Inferior parietal cortex (tissue), 1 donor: ENCODE measurements around the gene AMOTL2.

Source experiments
- DNase-seq: peaks from one replicate; pipeline ENCODE4 v3.0.0-alpha.2; 2016; ENCODE audit errors: extremely low spot score

AMOTL2 gene

DNA sequence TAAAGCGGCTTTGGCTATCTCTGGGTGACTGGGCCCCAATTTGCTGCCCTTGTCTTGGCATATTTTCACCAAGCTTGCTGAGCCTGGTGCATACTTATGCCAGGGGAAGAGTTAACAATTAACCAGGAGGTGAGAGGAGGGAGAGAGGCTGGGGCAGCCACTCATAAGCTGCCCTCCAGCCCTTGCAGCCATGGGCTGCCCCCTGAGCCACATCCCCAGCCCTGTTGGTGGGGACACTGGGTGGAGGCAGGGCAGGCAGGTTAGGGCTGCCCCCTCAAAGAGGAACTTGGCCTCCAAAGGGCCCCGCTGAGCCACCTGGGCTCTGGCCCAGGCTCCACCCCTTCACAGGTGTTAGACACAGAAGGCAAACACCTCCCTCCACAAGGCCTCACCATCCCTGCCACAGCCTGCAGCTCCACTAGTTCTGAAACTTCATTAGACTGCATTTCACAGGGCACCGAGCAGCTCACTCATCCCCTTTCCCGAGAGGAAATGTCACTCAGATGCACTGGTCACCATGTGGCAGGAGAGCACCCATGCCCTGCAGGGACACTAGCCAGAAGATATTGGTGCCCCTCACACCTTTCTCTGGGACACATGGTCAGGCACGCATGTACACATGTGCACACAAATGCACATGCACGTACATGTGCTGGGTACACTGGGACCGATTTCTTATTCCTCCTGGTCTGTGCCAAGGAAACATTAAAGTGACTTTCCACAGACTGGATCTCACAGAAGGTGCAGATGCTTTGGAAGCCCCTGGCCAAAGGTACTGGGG, 20.2 kb downstream of the AMOTL2 start:
- DNase-seq = no peak

DNA sequence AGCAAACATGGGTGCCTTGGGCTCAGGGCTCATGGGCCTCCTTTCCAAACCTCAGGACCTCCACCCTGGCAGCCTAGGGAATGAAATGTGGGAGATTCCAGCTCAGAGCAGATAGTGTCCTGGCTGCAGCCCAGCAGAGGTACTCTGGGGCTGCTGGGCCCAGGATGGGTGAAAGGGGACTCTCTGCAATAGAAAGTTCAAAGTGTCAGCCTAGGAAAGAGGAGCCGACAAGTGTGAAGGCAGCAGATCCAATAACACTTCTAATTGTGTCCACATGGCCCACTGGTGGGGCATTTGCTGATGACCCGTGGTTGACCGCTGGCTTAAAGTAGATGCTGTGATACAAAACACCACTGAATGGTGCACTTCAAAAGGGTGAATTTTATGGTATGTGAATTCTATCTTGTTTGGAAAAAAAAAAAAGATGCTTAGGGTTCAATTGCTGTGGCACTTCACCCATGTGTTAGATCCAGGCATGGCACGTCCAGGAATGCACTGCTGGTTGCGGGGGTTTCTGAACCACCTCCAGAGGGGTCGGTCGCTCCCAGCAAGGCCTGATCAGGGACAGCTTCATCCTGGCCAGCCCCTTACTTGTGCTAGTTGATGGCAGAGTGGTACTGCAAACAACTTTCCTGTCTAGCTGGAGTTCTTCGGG, 20.9 kb downstream of the AMOTL2 start:
- DNase-seq = no peak

DNA sequence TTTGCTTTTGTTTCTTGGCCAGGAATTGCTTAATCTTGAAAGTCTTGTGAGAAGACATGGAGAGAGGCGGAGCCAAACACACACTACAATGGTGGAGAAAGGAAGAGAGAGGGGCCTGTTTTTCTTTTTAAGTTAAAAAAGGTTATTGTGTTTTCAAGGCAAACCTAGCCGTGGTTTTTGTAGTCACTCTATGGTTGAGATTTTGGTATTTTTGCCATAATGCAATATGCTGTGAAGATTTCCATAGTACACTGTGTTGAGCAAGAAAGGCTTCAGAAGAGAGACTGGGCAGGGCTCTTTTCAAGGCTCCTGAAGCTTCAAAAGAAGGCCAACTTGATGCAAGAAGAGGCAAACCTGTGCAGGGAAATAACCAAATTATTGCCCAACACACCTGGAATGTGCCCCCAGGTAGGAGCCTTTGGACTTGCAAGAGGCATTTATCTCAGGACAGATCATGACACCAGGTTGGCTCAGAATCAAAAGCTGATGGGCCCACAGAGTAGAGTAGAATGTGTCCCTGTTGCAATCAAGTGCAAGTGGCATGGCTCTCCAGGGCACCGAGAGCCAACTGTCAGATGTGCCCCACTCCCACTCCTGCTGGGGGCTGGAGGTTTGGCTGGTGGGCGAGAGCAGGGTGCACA, 22.1 kb downstream of the AMOTL2 start:
- no peak for DNase-seq

- no peak for DNase-seq
Observed at GRCh38 chr3:134351427-134351826, 22.8 kb downstream of the AMOTL2 start.

GRCh38 chr3:134350861-134351311, 23.4 kb downstream of the AMOTL2 start:
- no peak for DNase-seq

DNA sequence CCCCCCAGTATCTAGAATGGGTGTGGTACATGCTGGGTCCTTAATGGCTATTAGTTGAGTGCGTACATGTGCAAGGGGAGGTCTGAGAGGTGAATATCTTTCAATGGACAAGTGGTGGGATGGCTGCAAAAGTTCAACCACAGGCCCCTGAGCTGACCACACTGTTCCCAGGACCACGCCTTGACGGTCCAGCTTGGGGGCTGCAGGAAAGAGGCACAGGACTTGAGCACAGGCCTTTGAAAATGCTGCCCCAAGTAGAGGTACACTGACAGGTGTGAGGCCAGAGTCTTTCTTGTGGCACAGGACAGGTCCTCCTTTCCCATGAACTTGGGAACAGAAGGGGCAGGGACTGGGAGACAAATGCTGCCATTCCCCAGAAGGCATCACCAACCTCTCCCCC, 24.0 kb downstream of the AMOTL2 start:
- DNase-seq = no peak

GRCh38 chr3:134348524-134348923, 25.7 kb downstream of the AMOTL2 start:
- no peak for DNase-seq

- DNase-seq = no peak
Observed at GRCh38 chr3:134347551-134347950, 26.7 kb downstream of the AMOTL2 start.

DNA sequence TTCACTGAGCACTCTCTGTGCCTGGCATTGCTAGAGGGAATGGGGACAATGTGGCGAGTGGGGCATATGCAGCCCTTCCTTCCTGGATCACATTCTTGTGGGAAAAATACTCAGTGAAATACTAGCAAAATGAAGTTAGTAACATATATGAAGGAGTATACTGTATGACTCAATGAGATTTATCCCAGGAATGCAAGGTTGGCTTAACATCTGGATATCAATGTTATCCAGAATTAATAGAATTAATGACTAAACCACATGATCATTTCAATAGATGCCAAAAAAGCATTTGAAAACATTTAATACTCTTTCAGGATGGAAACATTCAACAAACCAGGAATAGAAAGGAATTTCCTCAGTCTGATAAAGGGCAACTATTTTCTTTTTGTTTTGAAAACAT, 27.5 kb downstream of the AMOTL2 start:
- DNase-seq = no peak

- no peak for DNase-seq
Observed at GRCh38 chr3:134345202-134345601, 29.0 kb downstream of the AMOTL2 start.

- no peak for DNase-seq
Observed at GRCh38 chr3:134344560-134344959, 29.7 kb downstream of the AMOTL2 start.

DNA sequence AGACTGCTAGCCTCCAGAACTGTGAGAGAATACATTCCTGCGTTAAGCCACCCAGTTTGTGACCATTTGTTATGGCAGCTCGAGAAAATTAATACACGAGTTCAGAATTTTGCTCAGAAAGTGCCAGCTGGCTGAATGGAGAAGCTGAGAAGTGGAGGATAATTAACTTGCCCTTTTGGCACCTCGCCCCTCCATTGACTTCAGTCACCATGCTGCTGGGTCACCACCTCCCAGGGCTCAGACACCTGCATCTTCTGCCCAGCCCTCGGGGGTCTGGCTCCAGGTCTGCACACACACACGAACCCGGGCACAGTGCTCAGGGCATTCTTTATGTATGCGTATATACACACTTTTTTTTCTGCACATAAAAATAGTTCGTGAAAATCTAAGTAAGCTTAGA, 32.0 kb downstream of the AMOTL2 start:
- no peak for DNase-seq

DNA sequence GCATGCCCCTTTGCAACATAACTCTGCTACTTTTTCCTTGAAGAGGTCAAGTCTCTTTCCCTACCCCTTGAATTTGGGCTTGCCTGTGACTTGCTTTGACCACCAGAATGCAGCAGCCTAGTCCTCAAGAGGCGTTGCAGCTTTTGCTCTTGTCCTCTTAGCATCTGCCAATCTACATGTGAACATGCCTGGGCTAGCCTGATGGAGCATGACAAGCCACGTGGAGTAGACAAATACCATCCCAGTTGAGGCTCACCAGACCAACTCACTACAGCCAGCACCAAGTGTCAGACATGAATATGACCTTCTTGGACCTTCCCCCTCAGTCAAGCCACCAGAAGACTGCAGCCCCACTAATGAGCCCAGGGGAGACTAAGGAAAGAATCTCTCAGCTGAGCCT, 32.9 kb downstream of the AMOTL2 start:
- no peak for DNase-seq

DNA sequence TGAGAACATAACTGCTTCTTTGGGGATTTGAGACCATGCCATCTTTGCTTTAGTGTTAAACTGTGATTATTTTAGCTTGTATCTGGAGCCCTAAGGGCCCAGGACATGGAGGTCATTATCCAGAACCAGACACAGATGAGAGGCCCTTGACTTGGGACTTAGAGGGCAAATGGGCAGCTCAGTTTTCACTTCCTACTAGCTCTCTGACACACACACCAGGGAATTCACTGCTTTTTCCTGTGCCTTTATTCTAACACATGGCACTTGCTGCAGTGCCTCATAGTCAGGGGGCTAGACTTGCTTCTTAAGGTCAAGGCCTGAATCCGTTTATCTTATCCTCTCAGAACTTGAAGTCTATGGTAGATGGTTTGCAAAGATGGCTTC, 33.3 kb downstream of the AMOTL2 start:
- DNase-seq = no peak

DNA sequence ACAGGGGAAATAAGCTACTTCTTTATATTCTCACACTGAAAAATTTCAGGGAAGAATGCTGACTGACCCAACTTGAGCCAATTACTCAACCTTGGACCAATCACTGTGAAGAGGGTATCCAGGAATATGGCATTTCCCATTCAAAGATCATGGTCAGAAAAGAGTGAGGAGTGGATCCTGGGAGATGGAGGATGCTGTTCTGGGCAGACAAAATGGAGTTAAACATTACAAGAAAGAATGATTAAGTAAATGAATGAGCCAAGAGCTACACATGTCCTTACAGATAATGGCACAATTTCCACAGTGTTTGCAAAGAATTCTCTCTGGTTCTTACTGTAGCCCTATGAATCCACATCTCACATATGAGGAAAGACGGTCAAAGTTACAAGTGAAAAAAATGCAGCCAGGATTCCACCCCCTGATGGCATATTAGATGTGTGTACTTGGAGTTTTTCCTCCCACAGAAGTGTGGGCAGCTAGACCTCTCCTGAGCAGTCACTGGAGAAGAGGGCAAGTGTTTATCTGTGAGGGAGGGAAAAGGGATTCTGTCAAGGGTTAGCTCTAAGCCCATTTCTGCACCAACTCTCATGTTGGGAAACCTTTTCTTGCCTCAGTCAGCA, 33.8 kb downstream of the AMOTL2 start:
- no peak for DNase-seq

- DNase-seq = no peak
Observed at GRCh38 chr3:134339913-134340312, 34.3 kb downstream of the AMOTL2 start.

DNA sequence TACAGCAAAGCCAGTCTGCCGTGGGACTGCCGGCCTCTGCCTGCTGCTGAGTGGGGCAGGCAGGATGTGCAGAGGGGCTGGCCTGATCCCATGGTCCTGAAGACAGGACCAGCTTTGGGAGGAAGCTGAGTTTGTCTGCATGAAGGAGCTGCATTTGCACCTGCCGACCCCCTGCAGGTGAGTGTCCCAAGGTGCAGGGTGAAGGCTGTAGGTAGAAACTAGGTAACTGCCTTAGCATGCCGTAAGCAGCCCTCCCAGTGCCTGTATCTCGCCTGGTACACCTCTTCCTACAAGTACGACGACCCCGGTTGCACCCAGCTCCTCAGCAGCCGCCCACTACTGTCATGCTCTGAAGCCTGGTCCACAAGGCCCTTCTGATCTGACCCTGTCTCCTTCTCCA, 34.9 kb downstream of the AMOTL2 start:
- DNase-seq = no peak

- DNase-seq = no peak
Observed at GRCh38 chr3:134338516-134339261, 35.6 kb downstream of the AMOTL2 start.

- no peak for DNase-seq
Observed at GRCh38 chr3:134338201-134338512, 36.1 kb downstream of the AMOTL2 start.

DNA sequence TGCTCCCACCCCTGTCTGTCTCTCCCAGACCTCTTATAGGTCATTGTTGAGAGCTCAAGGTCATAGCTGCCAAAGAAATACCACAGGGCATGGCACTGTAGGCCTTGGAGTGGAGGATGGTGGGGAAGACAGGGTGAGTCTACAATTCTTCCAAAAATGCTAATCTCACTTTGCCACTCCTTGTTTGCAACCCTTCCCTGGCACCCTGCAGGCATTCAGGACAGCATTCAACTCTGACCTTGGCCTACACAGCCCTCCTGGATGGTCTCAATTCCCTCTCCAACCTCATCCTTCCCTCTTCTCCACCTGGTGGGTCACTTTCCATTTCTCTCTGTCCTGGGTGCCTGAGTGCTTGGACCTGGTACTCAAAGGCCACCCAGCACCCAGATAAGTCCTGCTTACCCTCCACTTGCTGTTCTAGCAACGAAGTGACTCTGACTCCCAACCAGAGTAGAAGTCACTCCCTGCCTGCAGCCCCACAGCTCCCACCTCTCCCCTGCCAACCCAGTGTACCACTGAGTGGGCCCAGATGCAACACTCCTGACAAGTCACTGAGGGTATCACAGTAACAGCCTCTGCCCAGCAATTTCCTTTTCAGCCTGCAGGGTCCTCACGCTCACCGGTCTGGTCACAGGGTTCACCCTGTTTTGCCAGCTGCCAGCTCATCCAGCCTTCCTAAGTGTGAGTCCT, 36.6 kb downstream of the AMOTL2 start:
- no peak for DNase-seq

- no peak for DNase-seq
Observed at GRCh38 chr3:134337071-134337482, 37.2 kb downstream of the AMOTL2 start.
